ENCODE measurements around the gene KRTAP26-1.
A peak's percentile ranks its signal among the peaks of the same experiment; 100 is the strongest.

Gene KRTAP26-1, protein sequence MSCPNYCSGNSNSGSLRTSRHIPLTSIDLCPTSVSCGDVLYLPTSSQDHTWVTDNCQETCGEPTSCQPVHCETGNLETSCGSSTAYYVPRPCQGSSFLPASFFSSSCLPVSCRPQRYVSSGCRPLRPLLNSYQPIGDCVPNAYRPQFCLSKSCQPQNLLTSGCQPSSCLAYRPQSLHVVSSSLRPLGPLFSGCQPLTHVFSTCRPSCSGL

DNA sequence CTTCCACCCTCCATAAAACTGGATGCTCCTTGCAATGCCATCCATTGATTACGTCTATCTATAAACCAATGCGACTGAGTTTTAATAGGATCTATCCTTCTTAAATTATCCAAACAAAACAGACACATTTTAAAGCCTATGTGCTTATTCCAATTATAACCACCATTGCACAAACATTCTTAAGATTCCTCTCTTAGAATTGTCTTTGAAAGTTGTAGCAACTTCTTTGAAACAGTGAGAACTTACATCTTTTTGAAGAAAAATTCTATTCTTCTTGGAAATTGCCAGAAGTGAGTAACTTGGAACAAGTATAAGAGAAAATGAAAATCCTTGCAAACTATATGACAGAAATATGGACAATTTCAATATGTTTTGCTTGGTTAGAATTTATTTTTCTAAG, at the start of gene KRTAP26-1:
Gene KRTAP26-1, minus strand, starts transcription at position 101 of the 400 bp plus-strand sequence. CDS start 280 bp downstream, outside the sequence.
- DNase-seq (ENCODE audit: low read depth) = no peak

- DNase-seq (ENCODE audit: low read depth) = no peak
These were observed 35.8 kb upstream of the KRTAP26-1 start for GRCh38 chr21:30355906-30356305.

DNA sequence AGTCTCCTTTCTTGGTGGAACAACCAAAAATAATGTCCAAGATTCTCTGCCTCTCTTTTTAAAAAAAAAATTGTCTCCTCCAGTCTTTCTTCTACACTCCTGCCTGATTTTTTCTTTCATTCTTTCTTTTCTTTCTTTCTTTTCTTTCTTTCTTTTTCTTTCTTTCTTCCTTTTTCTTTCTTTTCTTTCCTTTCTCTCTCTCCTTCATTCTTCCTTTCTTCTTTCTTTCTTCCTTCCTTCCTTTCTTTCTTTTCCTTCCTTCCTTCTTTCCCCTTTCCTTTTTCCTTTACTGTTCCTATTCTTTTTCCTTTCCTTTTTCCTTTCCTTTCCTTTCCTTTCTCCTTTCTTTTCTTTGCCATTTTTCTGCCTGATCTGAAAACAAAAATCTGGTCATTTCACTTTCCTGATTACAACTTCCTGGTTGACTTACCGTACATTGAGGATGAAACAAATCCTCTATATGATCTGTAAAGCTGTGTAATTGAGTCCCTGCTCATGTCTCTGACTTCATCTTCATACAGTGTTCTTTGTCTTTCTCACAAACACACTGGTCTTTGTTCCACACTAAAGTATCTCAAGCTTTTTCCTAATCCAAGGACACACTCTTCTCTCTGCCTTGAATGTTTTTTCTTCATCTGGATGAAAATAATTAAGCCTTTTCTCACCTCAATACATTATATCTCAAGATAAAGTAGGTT, 34.3 kb upstream of the KRTAP26-1 start:
- no peak for DNase-seq (ENCODE audit: low read depth)

DNA sequence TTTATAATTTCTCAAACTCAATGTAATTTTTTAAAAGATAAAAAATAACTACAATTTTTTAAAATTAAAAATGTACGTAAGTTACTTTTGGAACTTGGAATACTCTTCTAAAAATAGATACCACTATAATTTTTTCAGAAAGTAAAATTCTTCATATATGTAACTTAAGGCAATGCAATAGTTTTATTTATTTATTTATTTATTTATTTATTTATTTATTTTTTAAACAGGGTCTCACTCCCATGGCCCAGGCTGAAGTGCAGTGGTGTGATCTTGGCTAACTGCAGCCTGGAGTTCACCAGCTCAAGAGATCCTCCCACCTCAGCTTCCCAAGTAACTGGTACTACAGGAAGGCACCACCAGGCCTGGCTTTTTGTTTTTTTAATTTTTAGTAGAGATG, 31.4 kb upstream of the KRTAP26-1 start:
- DNase-seq (ENCODE audit: low read depth) = no peak

- no peak for DNase-seq (ENCODE audit: low read depth)
These were observed 29.5 kb upstream of the KRTAP26-1 start for GRCh38 chr21:30349572-30349971.

GRCh38 chr21:30348506-30348905, 28.4 kb upstream of the KRTAP26-1 start, which contains the start of gene KRTAP23-1:
KRTAP23-1 (minus strand) TSS chr21:30348606; CDS start chr21:30348606, 0 bp downstream.
- DNase-seq (ENCODE audit: low read depth) = no peak

DNA sequence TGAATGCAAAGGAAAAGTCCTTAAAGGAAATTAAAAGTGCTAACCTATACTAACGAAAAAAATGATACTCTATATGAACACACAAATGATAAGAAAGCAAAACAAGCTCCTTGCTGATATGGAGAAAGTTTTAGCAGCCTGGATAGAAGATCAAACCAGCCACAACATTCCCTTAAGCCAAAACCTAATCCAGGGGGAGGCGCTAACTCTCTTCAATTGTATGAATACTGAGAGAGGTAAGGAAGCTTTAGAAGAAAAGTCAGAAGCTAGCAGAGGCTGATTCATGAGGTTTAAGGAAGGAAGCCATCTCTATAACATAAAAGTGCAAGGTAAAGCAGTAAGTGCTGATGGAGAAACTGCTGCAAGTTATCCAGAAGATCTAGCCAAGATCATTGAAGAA, 24.9 kb upstream of the KRTAP26-1 start:
- DNase-seq (ENCODE audit: low read depth) = no peak

GRCh38 chr21:30340714-30341573, 20.8 kb upstream of the KRTAP26-1 start:
- DNase-seq (ENCODE audit: low read depth) = peak; percentile 12

DNA sequence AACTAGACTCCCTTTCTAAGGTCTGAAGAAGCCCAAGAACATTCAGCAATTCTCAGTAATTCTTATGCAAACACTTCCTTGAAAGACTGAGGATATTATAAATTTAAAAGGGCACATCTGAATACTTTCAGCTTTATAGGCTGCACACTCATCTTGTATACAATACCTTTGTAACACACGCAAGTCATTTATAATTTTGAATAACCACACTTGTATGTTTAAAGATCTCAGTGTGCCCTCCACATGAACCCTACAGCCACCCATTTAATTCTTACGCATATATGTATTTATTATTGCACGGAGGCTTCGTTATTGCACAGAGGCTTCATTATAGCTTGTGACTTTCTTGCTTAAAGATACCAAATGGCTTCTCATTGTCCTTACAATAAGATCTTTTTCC, 18.6 kb upstream of the KRTAP26-1 start:
- no peak for DNase-seq (ENCODE audit: low read depth)

GRCh38 chr21:30337772-30338171, 17.7 kb upstream of the KRTAP26-1 start:
- DNase-seq (ENCODE audit: low read depth) = no peak

DNA sequence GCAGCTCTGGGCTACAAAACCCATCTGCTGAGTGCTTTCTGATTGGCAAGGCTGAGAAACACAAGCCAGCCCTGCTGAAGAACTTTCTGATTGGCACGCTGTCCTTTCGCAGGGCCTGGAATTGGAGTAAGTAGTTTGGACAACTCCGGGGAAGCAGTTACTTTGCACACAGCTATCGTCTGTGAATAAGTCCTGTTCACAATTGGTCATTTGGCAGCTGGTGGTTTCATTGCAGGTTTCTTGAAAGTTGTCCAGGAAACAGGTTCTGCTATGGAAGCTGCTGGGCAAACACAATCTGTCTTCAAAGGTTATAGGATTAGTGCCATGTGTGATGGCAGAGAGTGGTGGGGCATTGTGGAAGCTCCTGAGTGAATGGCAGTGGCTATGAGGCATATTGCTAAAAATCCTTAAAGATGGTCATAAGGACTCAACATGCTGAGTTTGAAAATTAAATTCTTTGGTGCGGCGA, 17.2 kb upstream of the KRTAP26-1 start, which contains the start of gene KRTAP27-1:
Gene KRTAP27-1, minus strand, starts transcription at position 419 of the 469 bp plus-strand sequence. Its CDS starts 26 bp downstream, at position 393.
- no peak for DNase-seq (ENCODE audit: low read depth)

- DNase-seq (ENCODE audit: low read depth) = no peak
These were observed 16.5 kb upstream of the KRTAP26-1 start for GRCh38 chr21:30336596-30336995.

DNA sequence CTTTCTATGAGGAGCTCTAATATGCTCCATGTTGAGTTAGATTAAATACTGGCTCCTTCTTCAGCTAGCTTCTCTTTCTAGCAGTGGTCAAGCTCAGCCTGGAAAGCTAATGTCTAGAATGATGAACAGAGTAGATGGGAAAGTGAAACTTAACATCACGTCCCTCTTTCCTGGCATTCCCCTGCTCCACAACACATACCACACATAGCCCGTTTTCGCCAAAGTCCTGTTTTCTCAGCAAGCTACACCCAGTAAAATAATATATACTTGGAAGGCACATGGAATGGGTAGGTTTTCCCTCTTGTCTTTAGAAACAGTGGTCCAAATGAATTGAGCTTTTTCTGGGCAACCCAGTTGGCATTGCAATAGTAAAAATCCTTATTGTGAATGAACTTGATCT, 13.6 kb upstream of the KRTAP26-1 start:
- DNase-seq (ENCODE audit: low read depth) = no peak

DNA sequence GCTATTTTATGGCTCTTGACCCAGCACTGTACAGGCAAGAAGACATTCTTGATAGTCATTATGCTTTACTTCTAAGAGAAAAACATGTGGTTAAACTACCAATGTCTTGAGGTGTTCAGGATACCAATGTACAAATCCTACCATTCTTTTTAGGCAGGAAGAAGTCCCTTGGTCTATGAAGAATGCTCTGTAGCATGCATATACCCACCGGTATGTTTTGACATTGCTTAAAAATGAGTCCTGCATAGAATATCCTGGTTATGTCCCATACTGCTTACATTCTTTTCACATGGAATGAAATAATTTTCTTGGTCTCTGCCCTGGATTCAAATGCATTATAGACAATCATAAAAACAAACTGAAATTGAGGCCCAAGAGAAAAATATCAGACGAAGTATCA, 12.6 kb upstream of the KRTAP26-1 start:
- DNase-seq (ENCODE audit: low read depth) = no peak

- DNase-seq (ENCODE audit: low read depth) = no peak
These were observed 9.2 kb upstream of the KRTAP26-1 start for GRCh38 chr21:30329203-30329875.

DNA sequence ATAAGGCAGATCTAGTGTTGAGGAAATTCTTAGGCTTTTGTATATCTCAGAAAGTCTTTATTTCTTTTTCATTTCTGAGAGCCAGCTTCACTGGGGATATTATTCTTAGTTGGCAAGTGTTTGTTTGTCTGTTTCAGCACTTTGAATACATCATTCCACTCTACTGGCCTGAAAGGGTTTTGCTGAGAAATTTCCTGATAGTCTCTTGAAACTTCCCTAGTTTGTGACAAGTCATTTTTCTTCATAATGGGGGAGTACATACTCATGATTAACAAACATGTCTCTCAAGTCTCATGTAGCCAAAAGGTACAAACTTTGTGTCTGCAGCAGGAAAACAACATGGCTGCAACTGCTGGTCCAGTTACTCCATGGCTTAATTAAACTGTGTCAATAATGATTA, 6.3 kb upstream of the KRTAP26-1 start:
- DNase-seq (ENCODE audit: low read depth) = no peak

GRCh38 chr21:30315701-30316100, 4.4 kb downstream of the KRTAP26-1 start:
- DNase-seq (ENCODE audit: low read depth) = no peak

DNA sequence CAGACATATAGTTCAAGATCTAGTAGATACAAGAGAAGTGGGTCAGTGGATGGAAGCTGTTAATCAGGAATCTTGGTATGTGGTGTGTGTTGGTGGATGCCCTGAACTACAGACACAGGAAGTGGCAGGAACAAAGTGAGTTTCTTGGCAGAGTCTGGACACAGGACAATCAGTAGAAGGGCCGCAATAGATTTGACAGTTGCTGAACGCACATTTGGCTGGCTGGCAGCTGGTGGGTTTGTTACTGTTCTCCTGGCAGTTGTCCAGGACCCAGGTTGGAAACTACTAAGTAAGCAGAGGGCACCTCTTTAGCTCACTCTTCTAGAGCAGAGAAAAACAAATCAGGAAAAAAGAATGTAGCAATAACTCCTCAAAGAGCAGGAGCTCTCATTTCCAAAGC, 13.2 kb downstream of the KRTAP26-1 start:
- DNase-seq (ENCODE audit: low read depth) = no peak

DNA sequence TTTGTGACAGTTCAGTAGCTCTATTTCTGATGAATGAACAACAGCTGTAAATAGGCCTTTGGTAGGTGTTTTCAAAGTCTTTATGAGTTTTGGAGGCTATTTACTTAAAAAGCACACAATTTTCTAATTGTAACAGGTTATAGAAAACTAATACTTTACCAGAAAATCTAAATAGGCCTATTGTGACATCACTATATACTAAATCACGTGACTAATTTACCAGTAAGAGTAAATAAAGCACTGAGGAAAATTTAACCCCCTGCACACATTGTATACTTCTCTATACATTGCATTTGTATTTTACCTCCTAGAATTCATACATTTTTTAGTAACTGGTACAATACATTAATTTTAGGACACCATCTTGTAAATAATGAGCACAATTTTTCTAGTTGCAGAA, 15.0 kb downstream of the KRTAP26-1 start:
- no peak for DNase-seq (ENCODE audit: low read depth)

GRCh38 chr21:30289215-30289614, 30.9 kb downstream of the KRTAP26-1 start, which contains the start of gene KRTAP25-1:
KRTAP25-1 (minus strand) TSS chr21:30289514; CDS start chr21:30289490, 24 bp downstream.
- no peak for DNase-seq (ENCODE audit: low read depth)

DNA sequence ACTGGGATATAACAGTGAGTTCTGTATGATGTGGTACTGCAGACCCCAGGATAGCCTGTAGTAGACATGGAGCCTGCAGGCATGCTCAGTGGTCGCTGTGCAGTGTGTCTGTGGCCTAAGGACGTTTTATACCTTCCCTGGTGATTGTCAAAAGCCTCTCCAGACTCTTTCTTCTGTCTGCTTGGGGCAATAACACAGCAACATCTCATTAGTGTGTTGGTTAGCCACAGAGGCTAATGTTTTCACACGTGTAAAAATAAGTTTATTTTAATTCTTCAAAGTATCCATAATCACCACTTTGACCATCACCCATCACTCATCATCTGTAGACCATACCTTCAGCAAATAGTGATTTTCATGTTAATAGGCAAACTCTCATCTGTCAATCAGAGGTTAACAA, 37.3 kb downstream of the KRTAP26-1 start, which contains the start of gene KRTAP24-1:
Gene KRTAP24-1, minus strand, starts transcription at position 101 of the 400 bp plus-strand sequence. Its CDS starts 18 bp downstream, at position 83.
- DNase-seq (ENCODE audit: low read depth) = no peak

DNA sequence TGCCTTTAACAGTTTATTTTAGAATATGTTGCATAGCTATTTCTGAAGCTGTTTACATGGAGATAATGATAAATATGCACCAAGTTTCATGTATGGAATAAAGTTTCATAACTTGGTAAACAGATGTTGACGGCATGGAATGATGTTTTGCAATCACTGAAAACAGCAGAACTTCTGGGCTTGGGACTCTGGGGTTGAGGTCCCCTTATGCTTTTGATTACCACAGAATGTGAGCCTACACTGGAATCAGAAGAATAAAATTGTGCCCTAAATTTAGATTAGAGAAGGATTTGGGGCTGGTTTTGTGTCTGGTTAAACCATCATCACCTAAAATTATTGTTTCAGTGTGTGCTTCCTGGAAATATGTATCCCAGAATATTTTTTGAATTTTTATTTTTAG, 48.5 kb downstream of the KRTAP26-1 start:
- no peak for DNase-seq (ENCODE audit: low read depth)
